HepG2 (cell line): ENCODE results near the gene ZFP36L2. TPM values are rescaled to one million over a fixed set of nuclear protein-coding genes. Genes with fewer than 3 reads are reported as not detected.

ENCODE experiments used
- ATF6 ChIP-seq: sonication (generic); formaldehyde crosslinking; conservative IDR thresholded peaks from 2 replicates; pipeline ENCODE4 v1.4.0; 2020; ENCODE audit warnings: missing genetic modification reagents
- ATM ChIP-seq: fragments of 450-650 bp; IDR thresholded peaks from 2 replicates; pipeline ENCODE4 v1.7.1; 2017; ENCODE audit warnings: mild to moderate bottlenecking, borderline replicate concordance
- CREB1 ChIP-seq, 2 experiments: fragments of 450-650 bp in 1 of 2; IDR thresholded peaks; 2 replicates each; pipeline ENCODE4 v1.6.1; 2016 to 2017; ENCODE audit warnings: control low read depth in 1 of 2, mild to moderate bottlenecking in 1 of 2, missing compliant biosample characterization in 1 of 2, missing genetic modification characterization in 1 of 2
- ELF3 ChIP-seq: IDR thresholded peaks from 2 replicates; pipeline ENCODE4 v1.6.1; 2016; ENCODE audit warnings: missing genetic modification reagents, missing compliant biosample characterization
- ELK4 ChIP-seq: sonication (generic); formaldehyde crosslinking; IDR thresholded peaks from 2 replicates; pipeline ENCODE4 v1.9.0; 2021; ENCODE audit warnings: missing genetic modification reagents, borderline replicate concordance
- FOXJ3 ChIP-seq: sonication (generic); formaldehyde crosslinking; IDR thresholded peaks from 2 replicates; pipeline ENCODE4 v1.4.0; 2020; ENCODE audit warnings: missing genetic modification reagents, mild to moderate bottlenecking, borderline replicate concordance
- GATAD2A ChIP-seq: IDR thresholded peaks from 2 replicates; pipeline ENCODE4 v1.6.1; 2016
- GLMP ChIP-seq: sonication (generic); formaldehyde crosslinking; IDR thresholded peaks from 2 replicates; pipeline ENCODE4 v1.9.0; 2021; ENCODE audit warnings: missing genetic modification reagents, mild to moderate bottlenecking, borderline replicate concordance
- HOXA9 ChIP-seq: sonication (generic); formaldehyde crosslinking; IDR thresholded peaks from 2 replicates; pipeline ENCODE4 v1.8.1; 2022; ENCODE audit warnings: missing genetic modification reagents, mild to moderate bottlenecking, moderate library complexity, borderline replicate concordance
- MXD3 ChIP-seq: IDR thresholded peaks from 2 replicates; pipeline ENCODE4 v1.6.1; 2016; ENCODE audit warnings: mild to moderate bottlenecking, missing biosample characterization, missing genetic modification reagents
- PAF1 ChIP-seq: IDR thresholded peaks from 2 replicates; pipeline ENCODE4 v1.6.1; 2016; ENCODE audit warnings: missing genetic modification reagents, missing compliant biosample characterization
- PHF20 ChIP-seq: sonication (generic); formaldehyde crosslinking; IDR thresholded peaks from 2 replicates; pipeline ENCODE4 v1.5.0; 2020; ENCODE audit warnings: mild to moderate bottlenecking, missing genetic modification reagents
- POLR2AphosphoS5 ChIP-seq: IDR thresholded peaks from 2 replicates; pipeline ENCODE4 v1.6.1; 2012; ENCODE audit warnings: low read depth, low read length
- SOX6 ChIP-seq, 2 experiments: fragments of 450-650 bp in 1 of 2; sonication (generic) in 1 of 2; formaldehyde crosslinking in 1 of 2; IDR thresholded peaks; 2 replicates each; pipeline versions ENCODE4 v1.4.0 to v1.6.1; 2017 to 2020; ENCODE audit warnings: antibody characterized with exemption in 1 of 2, mild to moderate bottlenecking in 1 of 2, missing genetic modification reagents in 1 of 2
- TCF7 ChIP-seq: sonication (generic); IDR thresholded peaks from 2 replicates; pipeline ENCODE4 v1.6.1; 2016; ENCODE audit warnings: antibody characterized with exemption, low read depth
- TEAD2 ChIP-seq: sonication (generic); formaldehyde crosslinking; IDR thresholded peaks from 2 replicates; pipeline ENCODE4 v1.9.0; 2021; ENCODE audit warnings: missing genetic modification reagents
- YY1 ChIP-seq: IDR thresholded peaks from 2 replicates; pipeline ENCODE4 v1.6.1; 2011; ENCODE audit warnings: low read length, low read depth, moderate library complexity, mild to moderate bottlenecking; ENCODE audit not compliant: insufficient read depth, insufficient replicate concordance
- ZBTB14 ChIP-seq: sonication (generic); formaldehyde crosslinking; IDR thresholded peaks from 2 replicates; pipeline ENCODE4 v1.4.0; 2020; ENCODE audit warnings: missing genetic modification reagents
- ZBTB37 ChIP-seq: sonication (generic); formaldehyde crosslinking; IDR thresholded peaks from 2 replicates; pipeline ENCODE4 v1.4.0; 2020; ENCODE audit warnings: mild to moderate bottlenecking, missing genetic modification reagents
- ZNF496 ChIP-seq: sonication (generic); formaldehyde crosslinking; IDR thresholded peaks from 2 replicates; pipeline ENCODE4 v1.8.1; 2023; ENCODE audit warnings: mild to moderate bottlenecking, moderate library complexity, missing genetic modification reagents; ENCODE audit not compliant: insufficient replicate concordance
- ZNF740 ChIP-seq: sonication (generic); formaldehyde crosslinking; IDR thresholded peaks from 2 replicates; pipeline ENCODE4 v1.4.0; 2020; ENCODE audit warnings: missing genetic modification reagents
- ZNF879 ChIP-seq: sonication (generic); formaldehyde crosslinking; IDR thresholded peaks from 2 replicates; pipeline ENCODE4 v1.8.1; 2023; ENCODE audit warnings: missing genetic modification reagents
- ZSCAN31 ChIP-seq: sonication (generic); formaldehyde crosslinking; IDR thresholded peaks from 2 replicates; pipeline ENCODE4 v1.5.0; 2020; ENCODE audit warnings: low read depth, mild to moderate bottlenecking, missing genetic modification reagents
- polyA plus RNA-seq, 8 experiments: library from polyadenylated mRNA; depleted of rRNA in 3 of 8; stranded (reverse) in 7 of 8; unstranded in 1 of 8; fragments of >200 nt; fragmentation: Illumina TruSeq in 4 of 8; extraction: Trizol in 4 of 8; gene quantifications; 2 replicates each; pipeline versions ENCODE4 v1.2.1 to v1.2.3, GENCODE V29; 2011 to 2016; ENCODE audit warnings: low read depth in 4 of 8, missing spikeins in 1 of 8, mixed read lengths in 1 of 8; ENCODE audit not compliant: insufficient read depth in 1 of 8
- total RNA-seq, 5 experiments: library from RNA; depleted of rRNA; stranded (reverse); fragments of >200 nt; fragmentation: Illumina TruSeq; extraction: Trizol; gene quantifications; 2 replicates each; pipeline ENCODE4 v1.2.3, GENCODE V29; 2016; ENCODE audit warnings: low read depth in 1 of 5

Gene ZFP36L2
- total and polyA plus RNA-seq, 2 of the 13 experiments (the other 11 are each of a cell fraction or from before 2014, with no cell fraction given) = 11.2 to 21.8 TPM

- peak; percentile 36 for TF ChIP-seq ZSCAN31 (CRISPR knock-in tag)
- peak; percentile 9; the same call in 1 of the 2 replicates for TF ChIP-seq HOXA9 (CRISPR knock-in tag)
- no peak for TF ChIP-seq TCF7
- TF ChIP-seq FOXJ3 (CRISPR knock-in tag) = no peak
- peak; percentile 67; the same call in 1 of the 2 replicates for TF ChIP-seq CREB1 (IDR thresholded peaks at IDR 0.05)
- TF ChIP-seq CREB1 (CRISPR knock-in tag; IDR thresholded peaks at IDR 0.05) = no peak
- no peak for TF ChIP-seq PAF1 (CRISPR knock-in tag)
- peak; percentile 68; the same call in 1 of the 2 replicates for TF ChIP-seq ZNF740 (CRISPR knock-in tag)
- peak; percentile 54; the same call in 1 of the 2 replicates for TF ChIP-seq PHF20 (CRISPR knock-in tag)
- TF ChIP-seq ZBTB14 (CRISPR knock-in tag) = peak; percentile 69
- no peak for TF ChIP-seq GATAD2A (CRISPR knock-in tag)
- TF ChIP-seq ELF3 (CRISPR knock-in tag) = no peak
- TF ChIP-seq ZBTB37 = no peak
- no peak for TF ChIP-seq ZNF496
- no peak for TF ChIP-seq SOX6 (IDR thresholded peaks at IDR 0.05)
- TF ChIP-seq SOX6 (CRISPR knock-in tag; IDR thresholded peaks at IDR 0.05) = no peak
- peak; percentile 87 for TF ChIP-seq YY1
- TF ChIP-seq ATM = no peak
- peak; percentile 89 for TF ChIP-seq POLR2AphosphoS5
- 0 out of 2 replicates have a peak, but pooled peaks have one; percentile 12 for TF ChIP-seq TEAD2 (CRISPR knock-in tag)
- peak; percentile 18; the same call in 1 of the 2 replicates for TF ChIP-seq ZNF879 (CRISPR knock-in tag)
- no peak for TF ChIP-seq GLMP (CRISPR knock-in tag)
- no peak for TF ChIP-seq MXD3
- no peak for TF ChIP-seq ATF6 (CRISPR knock-in tag)
- TF ChIP-seq ELK4 (CRISPR knock-in tag) = no peak
Measured at GRCh38 chr2:43226558-43226954, at the start of gene ZFP36L2 (continued).
